Measurements from ENCODE around the gene CPXM1. TPM values are rescaled to one million over a fixed set of nuclear protein-coding genes. Genes with fewer than 3 reads are reported as not detected.

Gene CPXM1
- total and polyA plus RNA-seq, 4 donors: 0.08 to 5.5 (median 0.16) TPM

DNA sequence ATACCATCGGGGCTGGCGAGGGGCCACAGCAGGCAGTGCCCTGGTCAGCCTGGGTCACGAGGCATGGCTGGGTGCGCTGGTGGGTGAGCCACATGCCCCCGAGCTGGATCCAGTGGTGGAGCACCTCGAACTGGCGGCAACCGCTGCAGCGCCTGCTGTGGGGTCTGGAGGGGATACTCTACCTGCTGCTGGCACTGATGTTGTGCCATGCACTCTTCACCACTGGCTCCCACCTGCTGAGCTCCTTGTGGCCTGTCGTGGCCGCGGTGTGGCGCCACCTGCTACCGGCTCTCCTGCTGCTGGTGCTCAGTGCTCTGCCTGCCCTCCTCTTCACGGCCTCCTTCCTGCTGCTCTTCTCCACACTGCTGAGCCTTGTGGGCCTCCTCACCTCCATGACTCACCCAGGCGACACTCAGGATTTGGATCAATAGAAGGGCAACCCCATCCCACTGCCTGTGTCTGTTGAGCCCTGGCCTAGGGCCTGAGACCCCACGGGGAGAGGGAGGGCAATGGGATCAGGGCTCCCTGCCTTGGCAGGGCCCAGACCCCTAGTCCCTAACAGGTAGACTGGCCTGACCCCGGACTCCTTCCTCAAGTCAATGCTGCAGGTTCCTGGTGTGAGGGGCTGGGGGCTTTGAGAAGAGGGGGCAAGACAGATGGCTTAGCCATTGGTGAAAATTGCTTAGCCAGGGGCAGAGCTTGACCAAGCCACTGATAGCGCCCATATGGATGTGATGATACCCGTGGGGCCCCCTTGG is 16.3 kb upstream of the CPXM1 start (continued):
- TF ChIP-seq, protein P1, sequence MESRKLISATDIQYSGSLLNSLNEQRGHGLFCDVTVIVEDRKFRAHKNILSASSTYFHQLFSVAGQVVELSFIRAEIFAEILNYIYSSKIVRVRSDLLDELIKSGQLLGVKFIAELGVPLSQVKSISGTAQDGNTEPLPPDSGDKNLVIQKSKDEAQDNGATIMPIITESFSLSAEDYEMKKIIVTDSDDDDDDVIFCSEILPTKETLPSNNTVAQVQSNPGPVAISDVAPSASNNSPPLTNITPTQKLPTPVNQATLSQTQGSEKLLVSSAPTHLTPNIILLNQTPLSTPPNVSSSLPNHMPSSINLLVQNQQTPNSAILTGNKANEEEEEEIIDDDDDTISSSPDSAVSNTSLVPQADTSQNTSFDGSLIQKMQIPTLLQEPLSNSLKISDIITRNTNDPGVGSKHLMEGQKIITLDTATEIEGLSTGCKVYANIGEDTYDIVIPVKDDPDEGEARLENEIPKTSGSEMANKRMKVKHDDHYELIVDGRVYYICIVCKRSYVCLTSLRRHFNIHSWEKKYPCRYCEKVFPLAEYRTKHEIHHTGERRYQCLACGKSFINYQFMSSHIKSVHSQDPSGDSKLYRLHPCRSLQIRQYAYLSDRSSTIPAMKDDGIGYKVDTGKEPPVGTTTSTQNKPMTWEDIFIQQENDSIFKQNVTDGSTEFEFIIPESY (IDR thresholded peaks at IDR 0.05): no peak
- TF ChIP-seq HNF4G (IDR thresholded peaks at IDR 0.05): no peak

DNA sequence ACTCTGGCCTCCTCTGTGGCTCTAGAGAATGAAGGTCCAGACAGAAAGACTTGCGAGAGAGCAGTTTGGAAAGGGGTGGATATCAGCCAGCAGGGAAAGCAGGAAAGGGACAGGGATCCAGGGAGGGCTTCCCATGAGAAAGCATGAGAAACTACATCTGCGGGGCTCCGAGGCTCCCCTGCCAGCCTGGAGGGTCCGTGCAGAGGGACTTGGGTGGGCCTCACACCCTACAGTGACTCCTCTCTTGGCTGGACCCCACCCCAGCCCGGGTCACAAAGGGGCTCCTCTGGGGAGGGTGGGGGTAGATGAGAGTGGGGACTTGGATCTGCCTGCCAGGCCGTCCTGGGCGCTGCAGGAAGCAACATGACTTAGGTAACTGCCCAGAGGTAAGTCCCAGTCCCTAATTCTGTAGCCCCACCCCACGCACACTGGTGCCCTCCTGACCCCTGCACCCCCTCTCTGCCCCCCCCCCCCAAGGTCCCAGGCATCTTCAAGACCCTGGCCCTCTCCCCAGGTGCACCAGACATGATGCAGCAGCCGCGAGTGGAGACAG is 15.7 kb upstream of the CPXM1 start, which contains the start of gene TMEM239:
TSS of gene TMEM239 (plus strand) at position 335 of the 553 bp plus-strand sequence. CDS start at position 526, 191 bp downstream.
- Histone ChIP-seq H3K27ac (ENCODE audit: low read depth in 1 of 2, low read length in 2 of 2) (no peak within 1 kb of the TSS), H3K4me1 (ENCODE audit: control insufficient read depth in 4 of 4, insufficient read depth in 4 of 4, low read length in 3 of 4) (peaks cover 0 to 3% (median 1%) of the 10 kb centered on the region in 4 donors), H3K27me3 (ENCODE audit: control insufficient read depth in 4 of 4, insufficient read depth in 4 of 4, low read length in 3 of 4) (no peaks in the 10 kb centered on the region), H3K9me3 (ENCODE audit: control insufficient read depth in 4 of 4, low read length in 3 of 4) (peaks cover 0 to 1% (median 0%) of the 10 kb centered on the region in 4 donors), H3K4me3 (ENCODE audit: low read depth in 1 of 3, low read length in 3 of 3) (no peak within 1 kb of the TSS), H3K9ac (ENCODE audit: low read depth in 1 of 2, low read length in 2 of 2) (no peak within 1 kb of the TSS), H3K36me3 (ENCODE audit: control insufficient read depth in 4 of 4, insufficient read depth in 3 of 4, low read depth in 1 of 4, low read length in 3 of 4) (no peaks in the 10 kb centered on the region)
- TF ChIP-seq ATF3 (IDR thresholded peaks at IDR 0.05) (no peak), EGR1 (IDR thresholded peaks at IDR 0.05; ENCODE audit: low read depth in 2 of 2) (no peak), JUND (IDR thresholded peaks at IDR 0.05) (no peak), FOXA2 (IDR thresholded peaks at IDR 0.05) (no peak)
- WGBS: 78% methylated on average over 10 of the region's 10 CpGs
- no peak for DNase-seq (ENCODE audit: low spot score)

- Histone ChIP-seq H3K27ac (ENCODE audit: low read depth in 1 of 2, low read length in 2 of 2) (no peak overlapping the region), H3K36me3 (ENCODE audit: control insufficient read depth in 4 of 4, insufficient read depth in 3 of 4, low read depth in 1 of 4, low read length in 3 of 4) (no peaks in the 10 kb centered on the region), H3K9me3 (ENCODE audit: control insufficient read depth in 4 of 4, low read length in 3 of 4) (peaks cover 0 to 1% (median 0%) of the 10 kb centered on the region in 4 donors), H3K4me3 (ENCODE audit: low read depth in 1 of 3, low read length in 3 of 3) (no peak overlapping the region), H3K4me1 (ENCODE audit: control insufficient read depth in 4 of 4, insufficient read depth in 4 of 4, low read length in 3 of 4) (peaks cover 0 to under 1% (median 0%) of the 10 kb centered on the region in 4 donors), H3K27me3 (ENCODE audit: control insufficient read depth in 4 of 4, insufficient read depth in 4 of 4, low read length in 3 of 4) (no peaks in the 10 kb centered on the region), H3K9ac (ENCODE audit: low read depth in 1 of 2, low read length in 2 of 2) (no peak overlapping the region)
- no peak for TF ChIP-seq RAD21 (IDR thresholded peaks at IDR 0.05)
- TF ChIP-seq FOXA1 (IDR thresholded peaks at IDR 0.05): no peak
- TF ChIP-seq FOXA2 (IDR thresholded peaks at IDR 0.05): no peak
- no peak for TF ChIP-seq GABPA (IDR thresholded peaks at IDR 0.05 in 1 of 2, conservative IDR thresholded peaks at IDR 0.05 in 1 of 2)
- TF ChIP-seq RXRA (IDR thresholded peaks at IDR 0.05): no peak
- TF ChIP-seq HNF4G (IDR thresholded peaks at IDR 0.05): no peak
- TF ChIP-seq, protein P2, sequence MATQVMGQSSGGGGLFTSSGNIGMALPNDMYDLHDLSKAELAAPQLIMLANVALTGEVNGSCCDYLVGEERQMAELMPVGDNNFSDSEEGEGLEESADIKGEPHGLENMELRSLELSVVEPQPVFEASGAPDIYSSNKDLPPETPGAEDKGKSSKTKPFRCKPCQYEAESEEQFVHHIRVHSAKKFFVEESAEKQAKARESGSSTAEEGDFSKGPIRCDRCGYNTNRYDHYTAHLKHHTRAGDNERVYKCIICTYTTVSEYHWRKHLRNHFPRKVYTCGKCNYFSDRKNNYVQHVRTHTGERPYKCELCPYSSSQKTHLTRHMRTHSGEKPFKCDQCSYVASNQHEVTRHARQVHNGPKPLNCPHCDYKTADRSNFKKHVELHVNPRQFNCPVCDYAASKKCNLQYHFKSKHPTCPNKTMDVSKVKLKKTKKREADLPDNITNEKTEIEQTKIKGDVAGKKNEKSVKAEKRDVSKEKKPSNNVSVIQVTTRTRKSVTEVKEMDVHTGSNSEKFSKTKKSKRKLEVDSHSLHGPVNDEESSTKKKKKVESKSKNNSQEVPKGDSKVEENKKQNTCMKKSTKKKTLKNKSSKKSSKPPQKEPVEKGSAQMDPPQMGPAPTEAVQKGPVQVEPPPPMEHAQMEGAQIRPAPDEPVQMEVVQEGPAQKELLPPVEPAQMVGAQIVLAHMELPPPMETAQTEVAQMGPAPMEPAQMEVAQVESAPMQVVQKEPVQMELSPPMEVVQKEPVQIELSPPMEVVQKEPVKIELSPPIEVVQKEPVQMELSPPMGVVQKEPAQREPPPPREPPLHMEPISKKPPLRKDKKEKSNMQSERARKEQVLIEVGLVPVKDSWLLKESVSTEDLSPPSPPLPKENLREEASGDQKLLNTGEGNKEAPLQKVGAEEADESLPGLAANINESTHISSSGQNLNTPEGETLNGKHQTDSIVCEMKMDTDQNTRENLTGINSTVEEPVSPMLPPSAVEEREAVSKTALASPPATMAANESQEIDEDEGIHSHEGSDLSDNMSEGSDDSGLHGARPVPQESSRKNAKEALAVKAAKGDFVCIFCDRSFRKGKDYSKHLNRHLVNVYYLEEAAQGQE (IDR thresholded peaks at IDR 0.05): no peak
- no peak for TF ChIP-seq TAF1 (conservative IDR thresholded peaks at IDR 0.05)
- TF ChIP-seq, protein P3, sequence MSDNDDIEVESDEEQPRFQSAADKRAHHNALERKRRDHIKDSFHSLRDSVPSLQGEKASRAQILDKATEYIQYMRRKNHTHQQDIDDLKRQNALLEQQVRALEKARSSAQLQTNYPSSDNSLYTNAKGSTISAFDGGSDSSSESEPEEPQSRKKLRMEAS (IDR thresholded peaks at IDR 0.05): no peak
- TF ChIP-seq JUND (IDR thresholded peaks at IDR 0.05): no peak
- 87% methylated on average over 8 of the region's 8 CpGs for WGBS
- no peak for DNase-seq (ENCODE audit: low spot score)
Measured at GRCh38 chr20:2815242-2815900, 14.9 kb upstream of the CPXM1 start.

Measured in liver (tissue), 9 donors.